AG09309 (cell line): ENCODE measurements around the gene MED9.

Experiments
- DNase-seq: peaks from one replicate; pipeline ENCODE4 v3.0.0-alpha.2; 2010; ENCODE audit warnings: low read depth
- H3K4me3 ChIP-seq: 2 replicates; pipeline ENCODE4 v1.5.1; 2011; ENCODE audit warnings: mild to moderate bottlenecking, low read depth, low read length, moderate library complexity; ENCODE audit not compliant: control insufficient read depth
- TF ChIP-seq, protein P1 (sequence below): IDR thresholded peaks from 2 replicates; pipeline ENCODE4 v1.5.1; 2011; ENCODE audit warnings: mild to moderate bottlenecking, low read depth, low read length, inconsistent platforms; ENCODE audit not compliant: insufficient read depth, control insufficient read depth; ENCODE audit errors: missing control alignments

MED9 gene

DNA sequence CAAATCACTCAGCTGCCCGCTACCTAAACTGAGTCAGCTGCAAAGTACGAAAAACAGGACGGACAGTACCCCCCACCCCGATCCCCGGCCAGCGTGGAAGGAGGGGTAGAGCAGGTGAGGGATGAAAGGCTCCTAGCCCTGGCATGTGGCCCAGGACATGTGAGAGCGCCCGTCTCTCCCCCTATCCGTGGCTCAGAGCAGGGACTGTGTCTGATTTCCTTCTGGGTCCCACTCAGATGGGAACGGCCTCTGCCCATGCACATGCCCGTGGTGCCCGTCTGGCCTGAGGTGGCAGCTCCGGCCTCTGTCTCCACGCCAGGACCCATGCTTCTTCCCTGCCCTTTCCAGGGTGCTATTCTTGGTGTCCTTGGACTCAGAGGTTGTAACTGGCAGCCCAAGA, 49.6 kb downstream of the MED9 start:
- TF ChIP-seq, protein P1, sequence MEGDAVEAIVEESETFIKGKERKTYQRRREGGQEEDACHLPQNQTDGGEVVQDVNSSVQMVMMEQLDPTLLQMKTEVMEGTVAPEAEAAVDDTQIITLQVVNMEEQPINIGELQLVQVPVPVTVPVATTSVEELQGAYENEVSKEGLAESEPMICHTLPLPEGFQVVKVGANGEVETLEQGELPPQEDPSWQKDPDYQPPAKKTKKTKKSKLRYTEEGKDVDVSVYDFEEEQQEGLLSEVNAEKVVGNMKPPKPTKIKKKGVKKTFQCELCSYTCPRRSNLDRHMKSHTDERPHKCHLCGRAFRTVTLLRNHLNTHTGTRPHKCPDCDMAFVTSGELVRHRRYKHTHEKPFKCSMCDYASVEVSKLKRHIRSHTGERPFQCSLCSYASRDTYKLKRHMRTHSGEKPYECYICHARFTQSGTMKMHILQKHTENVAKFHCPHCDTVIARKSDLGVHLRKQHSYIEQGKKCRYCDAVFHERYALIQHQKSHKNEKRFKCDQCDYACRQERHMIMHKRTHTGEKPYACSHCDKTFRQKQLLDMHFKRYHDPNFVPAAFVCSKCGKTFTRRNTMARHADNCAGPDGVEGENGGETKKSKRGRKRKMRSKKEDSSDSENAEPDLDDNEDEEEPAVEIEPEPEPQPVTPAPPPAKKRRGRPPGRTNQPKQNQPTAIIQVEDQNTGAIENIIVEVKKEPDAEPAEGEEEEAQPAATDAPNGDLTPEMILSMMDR, result no peak
- no peak for DNase-seq
- H3K4me3 ChIP-seq, result no peak overlapping the region

DNA sequence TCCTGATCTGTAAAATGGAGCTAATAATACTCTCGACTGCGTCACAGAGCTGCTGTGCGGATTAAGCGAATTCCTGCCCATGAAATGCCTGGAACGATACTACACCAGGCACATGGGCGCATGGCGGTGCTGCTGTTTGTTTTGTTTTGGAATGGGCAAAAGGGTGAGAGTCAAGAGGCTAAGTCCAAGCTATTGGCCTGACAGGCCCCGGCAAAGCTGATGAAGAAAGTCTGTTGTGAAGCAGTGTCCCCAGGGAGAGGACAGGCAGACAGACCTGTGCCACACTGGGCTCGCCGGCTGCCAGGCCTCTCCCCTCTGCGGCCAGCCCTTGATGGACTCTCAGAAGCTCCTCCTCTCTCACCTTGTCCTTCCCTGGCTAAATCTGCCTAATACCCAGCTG, 50.7 kb downstream of the MED9 start:
- TF ChIP-seq, protein P1, result no peak
- DNase-seq, result no peak
- H3K4me3 ChIP-seq, result no peak overlapping the region

DNA sequence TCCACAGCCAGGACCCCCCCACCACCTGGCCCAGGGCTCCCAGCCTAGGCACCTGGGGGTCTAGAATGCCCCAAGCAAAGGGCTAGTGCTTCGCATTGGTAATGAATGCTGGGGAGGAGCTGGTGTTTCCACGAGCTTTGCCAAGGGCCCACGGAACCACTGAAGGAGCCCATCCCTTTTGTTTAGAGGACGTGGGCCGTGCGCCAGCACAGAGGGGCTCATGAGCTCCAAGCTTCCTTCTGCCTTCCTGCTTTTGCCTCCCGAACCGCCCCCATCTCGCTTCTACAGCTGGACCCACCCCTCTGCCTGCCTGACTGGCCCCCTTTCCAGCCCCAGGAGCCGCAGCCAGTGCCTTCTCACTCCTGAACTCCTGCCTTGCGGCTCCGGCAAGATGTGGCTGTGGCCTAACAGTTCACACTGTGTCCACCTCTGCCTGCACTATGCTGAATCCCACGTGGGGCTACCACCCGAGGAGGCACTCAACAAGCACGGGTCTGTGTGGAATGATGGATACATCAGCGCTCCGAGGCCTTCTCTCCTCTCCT, 51.2 kb downstream of the MED9 start:
- DNase-seq, result no peak
- H3K4me3 ChIP-seq, result no peak overlapping the region
- TF ChIP-seq, protein P1, result no peak

DNA sequence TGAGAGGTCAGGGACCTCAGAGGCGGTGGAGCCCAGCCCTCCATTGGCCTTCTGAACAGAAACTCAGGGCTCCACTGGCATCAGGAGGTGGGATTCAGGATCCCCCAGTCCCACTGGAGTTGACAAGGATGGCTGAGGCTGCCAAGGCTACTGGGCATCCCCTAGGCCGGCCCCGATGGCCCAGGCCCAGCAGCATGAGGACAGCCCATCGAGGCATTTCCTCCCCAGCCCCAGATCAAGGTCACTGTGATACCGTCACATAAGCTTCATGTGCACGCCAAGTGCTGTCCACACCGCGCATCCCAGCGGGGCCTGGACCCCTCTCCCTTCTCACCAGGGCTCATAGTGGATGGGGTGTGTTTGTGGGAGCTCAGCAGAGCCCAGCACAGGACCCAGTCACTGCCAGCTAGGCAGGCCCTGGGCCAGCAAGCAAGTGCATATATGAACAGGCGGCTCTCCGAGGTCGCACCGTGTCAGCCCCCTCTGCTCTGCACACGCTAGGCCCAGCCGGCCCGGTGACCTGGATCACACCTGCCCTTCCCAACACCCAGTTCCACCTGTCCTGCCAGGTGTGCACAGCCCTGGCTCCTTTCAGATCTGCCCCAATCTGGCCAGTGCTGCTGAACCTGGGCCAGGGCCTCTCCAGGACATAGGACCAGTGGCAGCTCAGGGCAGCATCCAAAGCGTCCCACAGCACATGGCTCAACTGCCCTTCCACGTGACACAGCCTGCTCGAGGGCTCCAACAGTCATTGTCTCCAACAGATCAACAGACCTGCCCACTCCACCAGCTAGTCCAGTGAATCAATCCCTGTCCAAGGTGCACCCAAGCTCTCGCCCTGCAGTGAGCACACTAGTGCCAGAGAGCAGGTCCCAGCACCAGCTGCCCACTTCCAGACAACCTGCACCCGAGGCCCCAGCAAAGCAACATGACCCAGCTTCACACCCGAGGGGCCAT, 52.2 kb downstream of the MED9 start:
- TF ChIP-seq, protein P1, result no peak
- no peak for DNase-seq

DNA sequence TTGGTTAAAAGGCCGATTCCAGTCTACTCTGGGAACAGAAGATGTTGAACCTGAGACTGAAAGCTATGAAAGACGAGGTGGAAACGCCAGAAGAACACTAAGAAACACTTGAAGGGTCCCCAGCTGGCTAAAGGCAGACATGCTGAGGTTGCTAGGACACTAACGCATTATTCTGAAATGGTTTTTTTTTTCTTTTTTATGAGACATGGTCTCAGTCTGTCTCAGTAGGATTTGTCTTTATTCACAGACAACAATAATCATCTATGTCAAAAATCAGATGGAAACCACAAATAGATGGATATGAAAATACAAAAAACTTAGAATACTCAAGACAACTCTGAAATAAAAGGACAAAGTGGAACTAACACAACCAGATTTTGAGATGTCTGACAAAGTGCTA, 54.4 kb downstream of the MED9 start:
- no peak overlapping the region for H3K4me3 ChIP-seq
- no peak for DNase-seq
- TF ChIP-seq, protein P1, result no peak

More for the DNA sequence above, 52.2 kb downstream of the MED9 start:
- no peak overlapping the region for H3K4me3 ChIP-seq

DNA sequence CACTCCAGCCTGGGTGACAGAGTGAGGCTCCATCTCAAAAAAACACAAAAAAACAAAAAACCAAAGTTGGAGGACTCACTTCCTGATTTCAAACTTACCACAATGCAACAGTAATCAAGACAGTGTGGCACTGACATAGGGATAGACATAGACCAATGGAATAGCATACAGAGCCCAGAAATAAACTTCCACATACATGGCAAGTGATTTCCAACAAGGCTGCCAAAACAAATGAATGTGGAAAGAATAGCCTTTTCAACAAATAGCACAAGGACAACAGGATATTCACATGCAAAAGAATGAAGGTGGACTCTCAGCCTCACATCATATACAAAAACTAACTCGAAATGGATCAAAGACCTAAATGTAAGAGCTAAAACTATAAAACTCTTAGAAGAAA, 56.2 kb downstream of the MED9 start:
- no peak for DNase-seq
- H3K4me3 ChIP-seq, result no peak overlapping the region
- TF ChIP-seq, protein P1, result no peak
